Fibroblast of skin of left quadriceps (primary cell): ENCODE data around the gene TCF7L2.

Experiments used
- DNase-seq, 2 experiments: peaks; one replicate each; pipeline ENCODE4 v3.0.0-alpha.2; 2013; ENCODE audit warnings: low read depth in 2 of 2

Gene TCF7L2

DNA sequence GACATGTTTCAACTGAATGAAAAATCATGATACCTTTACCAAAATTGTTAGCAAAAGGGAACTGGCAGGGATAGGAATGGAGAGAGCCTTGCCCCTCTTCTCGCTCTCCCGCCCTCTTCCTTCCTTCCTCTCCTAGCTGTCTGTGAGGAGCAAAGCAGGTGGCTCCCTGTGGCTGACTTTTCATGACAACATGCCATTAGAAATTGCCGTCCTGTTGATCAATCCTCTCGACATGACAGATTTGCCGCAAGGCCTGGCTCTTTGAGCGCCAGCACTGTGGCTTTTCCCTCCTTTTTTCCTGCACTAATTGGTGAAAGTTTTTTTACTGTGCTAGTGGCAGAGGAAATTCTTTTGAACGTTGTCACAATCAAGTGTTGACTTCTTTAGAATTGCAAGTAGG lies 171.1 kb downstream of the TCF7L2 start:
- no peak for DNase-seq

DNA sequence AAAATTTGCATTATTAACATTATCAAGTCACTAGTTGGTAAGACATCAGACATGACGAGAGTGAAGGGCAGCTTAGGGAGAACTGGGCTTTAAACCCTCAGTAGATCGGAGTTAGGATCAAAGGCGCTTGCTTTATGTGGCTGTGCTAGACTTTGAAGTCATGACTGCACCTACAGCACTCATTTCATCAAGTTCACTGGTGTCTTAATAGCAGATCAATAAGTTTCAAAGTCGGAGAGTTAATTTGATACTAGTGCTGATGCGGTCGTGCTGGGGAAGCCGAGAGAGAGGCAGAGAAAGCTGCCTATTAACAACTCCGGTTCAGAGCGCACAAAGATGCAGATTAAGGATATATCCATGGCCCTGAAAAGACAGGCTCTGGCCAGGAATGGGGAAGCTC lies 172.9 kb downstream of the TCF7L2 start:
- no peak for DNase-seq

DNA sequence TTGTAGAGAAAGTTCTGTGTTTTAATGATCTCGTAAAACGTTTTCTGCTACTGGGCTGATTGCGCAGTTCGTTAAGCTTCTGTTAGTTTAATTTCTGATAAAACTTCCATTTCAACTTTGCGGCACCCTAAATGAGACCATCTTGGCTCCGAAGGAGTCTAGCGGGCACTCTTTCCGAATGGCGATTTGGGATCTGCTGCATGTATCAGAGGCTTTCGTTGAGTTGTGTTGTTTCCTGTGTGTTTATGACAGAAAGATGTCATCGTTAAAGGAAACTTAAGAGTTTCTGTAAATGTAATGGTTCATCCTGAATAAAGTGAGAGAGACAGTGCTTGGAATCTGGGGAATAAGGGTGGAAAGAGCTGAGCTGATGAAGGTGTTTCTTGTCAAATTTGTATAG lies 174.7 kb downstream of the TCF7L2 start:
- no peak for DNase-seq

DNA sequence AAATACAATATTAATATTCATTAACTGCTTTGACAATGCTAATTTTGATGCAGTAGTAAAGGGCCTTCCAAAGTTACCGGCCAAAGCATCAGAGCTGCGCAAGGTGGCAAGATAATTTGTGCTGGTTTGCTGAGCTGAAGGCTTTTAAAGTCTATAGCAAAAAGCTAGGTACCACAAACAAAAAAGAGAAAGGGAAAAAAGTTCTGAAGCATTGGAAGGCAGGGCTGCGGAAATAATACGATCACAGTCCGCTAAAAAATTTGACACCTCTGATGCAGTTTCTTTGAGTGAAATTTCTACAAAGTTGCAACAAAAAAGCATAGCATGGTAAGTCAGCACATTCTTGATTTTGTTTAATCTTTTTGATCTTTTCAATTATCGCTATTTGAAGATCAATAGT lies 175.6 kb downstream of the TCF7L2 start:
- no peak for DNase-seq

DNA sequence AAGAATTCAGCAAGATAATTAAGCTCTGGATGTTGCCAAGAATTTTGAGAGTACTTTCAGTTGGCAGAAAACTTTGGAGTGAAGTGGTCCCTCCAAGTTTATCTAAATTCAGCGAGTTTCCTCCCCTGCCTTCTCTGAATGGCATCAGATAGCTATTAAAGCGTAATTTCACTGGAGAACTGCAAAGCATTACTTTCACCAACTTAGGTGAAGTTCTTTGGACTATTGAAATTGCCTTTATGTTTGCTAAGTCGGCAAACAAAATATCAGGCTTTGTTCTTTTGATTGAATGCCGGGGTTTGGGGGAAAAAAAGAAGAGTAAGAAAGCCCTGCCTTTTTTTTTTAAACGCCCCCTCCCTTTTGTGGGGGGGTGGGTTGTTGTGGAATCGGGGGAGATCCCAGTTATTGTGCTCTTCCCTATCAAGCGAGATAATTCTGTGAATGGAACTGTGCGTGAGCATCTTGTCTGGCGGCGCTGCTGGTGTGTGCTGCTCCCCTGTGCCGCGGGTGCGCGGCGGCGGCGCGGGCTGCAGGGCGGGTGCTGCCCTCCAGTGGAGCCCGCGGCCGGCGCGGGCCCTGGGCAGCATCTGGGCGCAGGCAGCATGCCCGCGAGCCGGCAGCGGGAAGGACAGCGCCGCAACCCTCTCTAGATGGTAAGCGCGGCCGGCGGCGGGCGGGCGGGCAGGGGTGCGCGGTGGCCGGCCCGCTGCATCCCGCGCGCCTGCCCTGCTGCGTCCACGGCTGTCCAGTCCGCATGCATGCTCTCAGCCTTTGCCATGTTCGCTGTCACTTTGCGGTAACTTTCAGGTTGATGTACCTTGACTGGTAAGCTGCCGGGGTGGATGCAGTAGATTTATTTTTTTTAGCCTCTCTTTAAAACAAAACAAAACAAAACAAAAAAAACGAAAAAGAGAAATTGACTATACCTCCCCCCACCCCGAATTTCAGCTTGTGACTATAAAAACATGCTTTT lies 176.5 kb downstream of the TCF7L2 start:
- DNase-seq, result peak; percentile 32 to 46

DNA sequence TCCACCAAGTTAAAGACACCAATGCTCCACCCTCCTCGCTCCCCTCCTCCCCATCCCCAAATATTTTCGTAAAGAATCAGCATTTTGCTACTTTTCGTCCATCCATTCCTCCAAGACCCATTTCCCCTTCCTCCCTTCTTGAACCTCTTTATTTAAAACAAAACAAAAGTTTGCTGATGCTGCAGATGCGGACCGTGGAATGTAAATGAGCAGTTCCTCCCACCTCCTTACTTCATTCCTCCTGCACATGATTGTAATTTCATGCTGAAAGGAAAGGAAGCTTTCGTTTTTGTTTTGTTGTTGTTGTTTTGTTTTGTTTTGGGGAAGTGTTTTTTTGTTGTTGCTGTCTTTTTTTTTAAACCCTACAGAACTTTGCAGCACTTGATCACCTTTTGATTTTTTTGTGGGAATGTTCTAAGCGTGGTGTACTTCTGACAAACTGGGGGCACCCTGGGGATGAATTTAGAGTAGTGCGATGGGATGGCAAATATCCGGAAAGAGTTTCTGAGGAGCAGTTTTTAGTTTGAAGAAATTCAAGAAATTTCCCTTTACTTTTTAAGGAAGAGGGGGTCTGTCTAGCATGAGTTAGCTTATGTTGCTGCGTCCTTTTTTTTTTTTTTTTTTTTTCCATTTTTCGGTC lies 177.3 kb downstream of the TCF7L2 start:
- DNase-seq, result no peak

DNA sequence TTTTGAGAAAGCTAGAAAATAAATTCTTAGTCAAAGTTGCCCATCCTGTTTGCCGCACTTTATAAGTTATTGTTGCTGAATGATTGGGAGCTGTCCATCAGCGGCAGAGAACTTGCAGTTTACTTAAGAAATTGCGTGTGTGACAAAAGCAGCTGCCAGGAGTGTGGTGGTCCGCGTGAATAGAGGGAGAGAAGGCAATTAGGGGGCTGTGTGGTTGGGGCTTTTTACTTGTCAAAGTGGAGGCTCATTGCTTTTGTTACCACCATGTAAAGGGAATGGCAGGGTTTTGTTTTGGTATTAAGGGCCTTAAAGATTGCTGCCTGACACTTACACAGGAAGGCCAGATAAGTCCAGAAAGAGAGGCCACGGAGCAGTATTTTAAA lies 177.8 kb downstream of the TCF7L2 start:
- no peak for DNase-seq

DNA sequence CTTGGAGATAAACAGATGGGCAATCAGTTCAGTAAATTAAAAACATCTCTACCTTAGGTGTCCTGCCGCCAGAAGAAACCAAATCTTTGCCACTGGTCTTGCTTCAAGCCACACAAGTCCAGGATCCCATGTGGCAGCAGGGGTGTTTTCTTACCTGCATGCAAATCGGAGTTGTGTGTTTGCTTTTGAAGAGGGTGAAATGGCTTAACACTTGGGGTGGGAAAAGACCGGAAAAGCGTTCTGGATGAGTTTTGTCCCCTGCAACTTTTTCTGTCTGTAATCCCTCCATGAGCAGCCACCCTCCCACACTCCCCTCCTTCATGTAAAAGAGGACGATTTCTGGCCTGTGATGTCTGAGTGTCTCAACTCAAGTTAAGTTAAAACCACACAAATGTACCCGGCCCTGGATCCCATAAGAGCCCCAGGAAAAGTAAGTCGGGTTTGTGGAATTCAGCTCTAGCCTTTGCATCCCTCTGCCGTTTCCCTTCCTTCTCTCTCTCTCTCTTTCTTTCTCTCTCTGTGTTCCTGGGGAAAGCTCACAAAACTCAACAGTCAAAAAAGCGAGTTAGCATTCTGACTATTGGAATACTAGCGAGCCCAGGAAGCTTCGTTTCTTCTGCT lies 178.5 kb downstream of the TCF7L2 start:
- DNase-seq, result no peak

DNA sequence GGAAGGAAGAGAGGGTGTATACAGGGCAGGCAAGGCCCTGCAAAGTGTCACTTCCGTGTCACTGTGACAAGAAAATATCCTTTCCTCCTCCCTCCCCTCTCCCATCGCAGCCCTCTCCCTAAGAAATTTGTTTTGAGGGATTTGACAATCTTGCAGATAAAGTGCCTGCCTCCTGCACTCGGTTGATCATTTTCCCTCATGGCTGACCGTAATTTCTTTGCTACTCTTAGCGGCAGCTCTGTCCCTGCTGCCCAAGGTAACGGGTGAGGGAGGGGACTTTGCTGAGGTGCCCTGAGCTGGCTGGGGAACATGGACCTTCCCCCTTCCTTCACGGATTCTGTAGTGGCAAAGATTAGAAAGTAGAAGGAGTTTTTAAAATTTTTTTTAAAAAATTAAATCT lies 179.1 kb downstream of the TCF7L2 start:
- no peak for DNase-seq

DNA sequence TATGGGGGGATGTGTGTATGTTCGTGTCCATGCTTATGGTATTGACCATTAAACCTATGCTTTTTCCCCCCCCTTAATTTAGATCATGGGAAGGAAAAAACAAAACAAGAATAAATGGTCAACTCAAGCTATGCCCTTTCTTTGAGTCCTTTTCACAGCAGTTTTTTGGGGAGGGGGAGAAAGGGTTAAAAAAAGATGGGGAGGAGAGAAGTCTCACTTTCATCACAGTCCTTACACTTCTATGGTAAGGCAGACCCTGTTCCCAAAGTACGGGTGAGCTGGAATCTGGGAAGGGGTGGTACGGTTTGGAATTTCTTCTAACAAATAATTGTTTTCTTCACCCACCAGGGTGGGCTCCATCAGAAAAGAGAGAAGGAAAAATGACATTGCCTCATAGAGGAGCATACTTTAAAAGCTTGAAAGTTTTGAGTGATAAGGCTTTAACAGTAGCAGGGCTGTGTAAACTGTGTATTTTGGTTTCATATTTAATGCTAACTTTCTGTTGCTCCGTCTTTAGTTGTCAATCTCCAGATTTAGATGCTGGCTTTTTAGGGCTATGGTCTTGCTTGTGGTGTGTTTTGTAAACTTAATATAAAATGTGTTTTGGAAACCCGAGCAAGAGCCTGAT lies 180.1 kb downstream of the TCF7L2 start:
- DNase-seq, result no peak

DNA sequence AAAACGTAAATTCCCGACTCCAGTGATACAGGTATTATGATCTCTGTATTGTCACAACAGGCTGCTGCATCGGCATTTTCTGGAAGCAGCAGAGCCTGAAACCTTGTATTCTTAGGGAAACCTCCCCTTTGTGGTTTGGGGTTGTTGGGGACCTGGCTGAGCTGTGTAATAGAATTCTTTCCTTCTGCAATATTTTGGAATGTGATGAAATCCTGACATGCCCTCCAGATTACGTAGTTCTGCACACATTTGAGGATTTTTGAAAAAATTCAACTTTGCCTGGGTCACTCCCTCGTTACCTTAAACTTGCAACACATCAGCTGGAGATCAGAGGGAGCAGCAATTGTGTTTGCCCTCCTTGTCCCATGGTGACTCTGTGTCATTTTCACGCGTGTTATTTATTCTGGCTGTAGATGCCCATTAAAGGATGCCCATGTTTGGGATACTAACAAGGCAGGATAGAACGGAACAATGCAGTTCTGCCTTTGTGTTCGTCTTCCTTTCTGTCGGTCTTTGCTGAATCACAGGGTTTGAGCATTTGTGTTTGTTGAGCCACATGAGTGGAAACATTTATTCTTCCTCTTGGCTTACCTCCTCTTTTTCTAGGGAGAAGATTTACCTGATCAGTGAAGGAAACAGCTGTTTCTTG lies 181.7 kb downstream of the TCF7L2 start:
- DNase-seq, result peak; percentile 85 to 88

DNA sequence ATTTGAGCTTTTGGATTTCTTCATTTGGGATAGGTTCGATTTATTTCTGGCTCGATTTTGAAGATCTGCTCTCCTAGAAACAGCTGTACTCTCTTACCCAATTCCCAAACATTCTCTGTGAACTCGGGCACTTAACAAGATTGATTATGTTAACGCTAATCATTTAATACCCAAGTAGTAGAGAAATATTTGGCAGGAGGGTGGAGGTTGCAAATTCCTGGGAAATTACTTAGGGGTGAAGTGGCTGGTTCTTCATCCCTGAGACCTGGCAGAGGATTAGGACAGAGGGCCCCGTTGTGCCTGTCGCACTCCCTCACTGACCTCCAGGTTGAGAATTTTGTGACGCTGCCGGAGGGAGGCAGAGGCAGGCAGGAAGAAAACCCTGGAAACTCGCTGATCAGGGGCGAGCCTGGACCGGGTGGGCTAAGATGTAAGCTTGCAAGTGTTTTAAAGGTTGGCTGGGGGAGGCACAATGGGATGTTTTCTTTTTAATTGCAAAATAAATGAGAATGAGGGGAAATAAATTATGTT lies 182.6 kb downstream of the TCF7L2 start:
- peak; percentile 70 to 77 for DNase-seq

DNA sequence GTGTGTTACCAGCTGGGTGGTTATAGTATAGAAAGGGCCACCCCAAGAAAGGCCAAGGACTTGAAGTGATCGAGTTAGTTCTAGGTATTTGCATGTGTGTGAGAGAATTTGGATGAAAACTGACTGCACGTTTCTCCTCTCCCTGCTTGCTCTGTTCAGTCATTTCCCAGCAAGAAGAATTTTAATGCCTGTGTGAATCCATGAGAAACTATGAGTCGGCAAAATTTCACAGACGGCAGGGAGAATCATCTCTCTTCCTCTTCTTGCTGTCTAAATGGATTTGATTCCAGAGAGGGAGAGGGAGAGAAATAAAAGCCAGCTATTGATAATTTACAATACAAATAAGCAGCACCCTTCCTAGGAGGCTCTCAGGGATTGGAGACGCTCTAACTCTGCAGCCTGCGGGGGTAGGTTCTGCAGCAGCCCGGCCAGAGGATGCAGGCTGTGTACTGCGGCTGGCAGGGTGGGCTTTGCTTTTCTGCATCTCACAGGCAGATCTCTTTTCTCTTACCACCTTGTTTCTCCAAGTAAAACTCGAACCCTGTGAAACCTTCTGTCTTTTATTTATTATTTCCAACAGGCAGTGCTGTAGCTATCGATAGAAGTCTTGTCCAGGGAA lies 183.6 kb downstream of the TCF7L2 start:
- DNase-seq, result peak; percentile 67 to 68

DNA sequence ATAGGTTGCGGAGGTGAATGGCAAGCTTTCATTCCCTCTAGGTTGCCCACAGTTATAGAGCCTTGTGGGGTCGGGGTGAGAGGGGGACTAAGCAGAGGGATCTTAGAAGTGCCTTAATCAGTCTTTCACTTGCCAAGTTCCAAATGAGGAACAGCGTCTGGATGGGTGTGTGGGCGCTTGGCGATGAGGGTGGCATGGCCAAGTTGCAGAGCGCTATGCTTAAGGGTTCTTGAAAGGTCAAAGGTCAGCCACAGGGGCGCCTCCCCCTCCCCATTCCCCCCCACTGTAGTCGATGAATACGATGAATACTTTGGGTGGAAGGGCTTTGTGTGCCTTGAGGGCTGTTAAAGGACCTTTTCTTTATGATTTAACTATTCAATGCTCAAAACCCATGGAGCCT lies 185.0 kb downstream of the TCF7L2 start:
- DNase-seq, result no peak

DNA sequence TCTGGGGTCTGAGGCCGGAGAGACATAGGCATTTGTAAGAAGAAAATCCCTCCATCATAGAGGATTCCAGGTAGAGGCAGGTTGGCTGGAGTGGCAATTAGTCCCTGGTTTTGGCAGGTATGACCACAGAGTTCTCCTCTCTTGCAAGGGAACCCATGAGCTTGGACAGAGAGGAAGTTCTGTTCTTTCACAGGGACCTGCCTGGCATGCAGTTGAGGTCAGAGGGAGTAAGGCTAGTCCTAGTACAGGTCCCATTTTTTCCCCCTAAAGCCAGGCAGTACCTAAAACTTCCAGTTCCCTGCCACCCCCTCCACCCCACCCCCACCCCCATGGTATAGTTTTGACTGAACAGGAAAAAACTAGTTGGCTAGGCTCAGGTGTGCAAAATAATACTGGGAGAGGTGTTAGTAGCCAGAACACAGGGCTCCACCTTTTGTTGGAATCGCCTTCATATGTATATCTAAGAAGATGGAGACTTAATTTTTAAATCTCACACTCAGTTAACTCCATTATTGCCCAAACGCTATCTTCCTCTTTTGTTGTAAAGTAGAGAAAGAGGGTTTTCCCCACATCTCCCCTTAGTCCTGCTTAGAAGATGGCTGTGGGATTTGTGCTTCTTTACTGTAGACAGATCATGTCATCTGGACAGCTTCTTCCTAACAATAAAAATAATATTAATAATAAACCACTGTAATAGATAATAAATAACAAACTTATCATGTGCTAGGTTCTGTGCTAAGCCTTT lies 188.1 kb downstream of the TCF7L2 start:
- DNase-seq, result no peak

DNA sequence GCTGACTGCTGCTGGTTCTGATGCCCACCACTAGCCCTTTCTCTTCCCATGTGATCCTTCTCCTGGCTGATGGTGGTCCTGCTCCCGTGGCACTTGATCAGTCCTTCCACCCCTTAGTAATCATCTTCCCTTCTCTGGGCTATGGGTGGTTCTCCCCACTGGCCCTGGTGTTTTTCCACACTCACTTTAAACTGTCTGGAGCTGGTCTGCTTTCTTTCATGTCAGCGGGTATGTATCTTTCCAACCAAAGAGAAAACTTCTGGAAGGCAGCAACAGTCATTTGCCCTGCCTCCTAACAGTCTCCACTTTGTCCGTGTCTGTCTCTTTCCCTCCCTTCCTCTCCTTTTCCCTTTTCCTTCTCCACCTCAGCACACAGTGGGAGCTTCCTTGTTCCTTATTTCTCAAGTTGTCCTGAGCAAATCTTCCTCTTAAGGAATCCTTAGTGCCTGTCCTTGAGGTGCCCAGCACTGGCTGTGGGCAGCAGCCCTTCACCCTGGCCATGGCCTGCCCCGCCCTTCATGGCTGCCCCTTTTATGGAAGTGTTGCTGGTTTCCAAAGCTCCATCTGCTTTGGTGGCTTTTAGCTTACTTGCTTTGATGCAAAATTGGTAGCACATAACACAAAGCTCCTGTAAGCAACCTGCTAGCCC lies 189.0 kb downstream of the TCF7L2 start:
- no peak for DNase-seq

DNA sequence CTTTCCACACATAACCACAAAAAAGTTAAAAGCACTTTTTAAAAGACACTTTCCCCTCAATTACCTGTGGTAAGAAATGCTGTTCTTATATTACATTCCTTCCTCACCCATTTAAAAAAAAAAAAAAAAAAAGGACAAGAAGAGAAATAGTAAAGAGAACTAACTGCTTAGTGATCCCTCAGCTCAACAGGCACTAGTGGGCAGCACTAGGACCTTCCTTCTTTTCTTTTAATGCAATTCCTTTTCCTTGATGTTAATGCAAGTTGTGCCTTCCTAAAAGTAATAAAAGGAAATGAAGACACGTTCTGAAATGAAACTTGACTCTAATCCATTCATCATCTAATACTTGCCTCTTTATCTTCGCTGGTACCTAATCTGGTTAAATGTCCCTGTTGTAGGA lies 189.7 kb downstream of the TCF7L2 start:
- DNase-seq, result no peak

DNA sequence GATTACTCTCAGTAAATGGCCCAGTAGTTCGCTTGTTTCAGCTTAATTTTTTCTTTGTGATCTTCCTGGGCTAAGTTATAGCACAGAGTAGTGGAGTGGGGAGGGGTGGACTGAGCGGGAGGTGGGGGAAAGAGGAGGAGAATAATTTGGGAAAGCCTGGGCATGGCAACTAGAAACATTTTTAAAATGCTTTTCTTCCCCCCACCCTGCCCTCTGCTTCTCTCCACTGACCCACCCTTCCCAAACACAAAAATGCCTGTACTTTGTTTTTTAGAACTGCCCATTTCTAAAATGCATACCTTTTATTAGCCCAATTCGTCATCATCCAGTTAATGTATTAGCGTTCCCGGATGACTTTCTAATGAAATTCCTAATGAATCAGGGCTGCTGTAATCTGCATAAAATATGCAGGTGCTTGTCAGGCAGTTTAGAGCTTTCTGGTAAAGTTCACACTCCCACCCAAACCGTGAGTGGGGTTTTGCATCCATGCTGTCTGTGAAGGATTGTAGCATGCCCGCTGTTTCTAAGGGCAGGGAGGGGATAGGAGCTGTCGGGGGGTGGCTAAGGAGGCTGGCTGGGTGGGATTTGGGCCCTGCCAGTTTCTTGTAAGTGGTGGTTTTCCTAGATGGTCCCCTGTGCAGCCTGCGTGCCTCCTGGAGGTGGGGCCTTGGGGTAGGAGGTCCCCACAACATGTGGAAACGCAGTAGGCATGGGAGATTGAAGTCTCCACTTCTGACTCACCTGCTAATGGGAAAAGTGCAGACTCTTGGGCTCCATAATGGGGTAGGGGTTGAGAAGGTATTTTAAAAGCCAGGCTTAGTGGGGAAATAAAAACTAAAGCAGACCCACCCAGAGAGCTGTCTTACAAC lies 190.3 kb downstream of the TCF7L2 start:
- no peak for DNase-seq
